Activated CD4-positive, alpha-beta T cell treated with anti-CD3 and anti-CD28 coated beads, Interleukin-2, amount 50 U/mL, for 1 hour (primary cell): ENCODE measurements around the gene RTN1.

Experiments used
- DNase-seq: peaks from one replicate; pipeline ENCODE4 v3.0.0-alpha.2; 2020

The RTN1 gene

GRCh38 chr14:59848671-59849070 is 21.9 kb downstream of the RTN1 start:
- no peak for DNase-seq

DNA sequence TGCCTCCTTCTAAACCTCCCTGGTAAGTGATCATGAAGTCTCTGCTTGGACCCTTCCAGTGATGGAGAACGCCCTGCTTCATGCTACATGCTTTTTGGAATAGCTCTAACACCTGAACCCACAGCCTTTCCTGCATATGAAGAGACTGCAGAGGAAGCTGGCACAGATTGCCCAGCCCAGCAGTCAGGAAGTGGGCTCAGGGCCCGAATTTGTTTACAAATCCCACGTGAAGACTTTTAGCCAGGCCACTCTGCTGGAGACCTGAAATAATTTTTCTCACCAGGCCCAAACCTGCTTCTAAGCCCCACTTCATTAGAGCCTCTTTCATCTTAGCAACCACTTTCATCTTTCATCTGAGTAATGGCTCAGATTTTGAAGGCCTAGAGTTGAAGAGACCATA is 22.9 kb downstream of the RTN1 start:
- no peak for DNase-seq

DNA sequence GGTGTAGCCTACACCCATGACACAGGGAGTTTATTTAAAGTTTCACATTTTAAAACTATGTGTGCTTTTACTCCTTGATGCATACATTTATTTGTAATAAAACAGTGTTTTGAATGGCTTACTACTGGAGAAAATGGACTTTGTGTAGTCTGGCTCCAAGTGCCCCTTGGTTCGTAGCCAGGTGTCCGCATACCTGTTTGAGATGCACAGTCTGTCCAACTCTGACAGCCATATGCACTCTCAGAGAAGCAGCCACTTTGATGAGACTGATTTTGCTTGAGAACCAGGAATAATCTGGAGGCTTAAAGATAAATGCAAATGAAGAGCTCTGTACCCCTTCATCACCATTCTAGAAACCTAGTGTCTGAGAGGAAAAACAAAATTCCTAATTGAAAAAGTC is 24.0 kb downstream of the RTN1 start:
- no peak for DNase-seq

DNA sequence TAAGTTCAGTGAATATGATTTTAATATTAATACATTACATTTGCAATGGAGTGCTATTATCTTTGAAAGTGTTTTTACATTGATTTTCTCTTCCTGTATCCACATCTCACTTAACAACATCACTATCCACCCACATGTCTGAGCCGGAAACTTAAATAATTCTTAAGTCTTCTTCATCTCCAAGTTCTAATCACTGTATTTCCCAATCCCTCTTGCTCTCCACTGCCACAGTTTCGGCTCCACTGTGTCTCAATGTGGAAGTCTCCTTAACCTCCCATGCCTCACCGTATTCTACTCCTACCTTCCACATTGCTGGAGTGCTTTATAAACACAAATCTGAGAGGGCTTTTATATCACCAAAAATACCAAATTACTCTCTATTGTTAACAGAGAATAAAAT is 25.3 kb downstream of the RTN1 start:
- DNase-seq = no peak

- no peak for DNase-seq
Observed at GRCh38 chr14:59844186-59844812, 26.3 kb downstream of the RTN1 start.

DNA sequence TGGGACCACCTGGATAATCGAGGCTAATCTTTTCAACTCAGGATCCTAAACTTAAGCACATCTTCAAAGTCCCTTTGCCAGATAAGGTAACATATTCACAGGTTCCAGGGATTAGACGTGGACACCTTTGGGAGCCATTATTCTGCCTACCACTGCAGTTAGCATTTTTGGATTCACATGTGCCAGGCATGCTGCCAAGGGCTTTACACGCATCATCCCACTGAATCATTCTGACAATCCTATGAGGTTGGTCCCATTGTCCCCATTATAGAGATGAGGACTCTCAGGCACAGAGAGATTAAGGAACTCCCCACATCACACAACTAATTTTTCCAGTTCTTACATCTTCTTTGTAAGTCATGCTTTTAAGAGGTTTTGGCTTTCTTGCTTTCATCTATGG is 34.5 kb downstream of the RTN1 start:
- no peak for DNase-seq

DNA sequence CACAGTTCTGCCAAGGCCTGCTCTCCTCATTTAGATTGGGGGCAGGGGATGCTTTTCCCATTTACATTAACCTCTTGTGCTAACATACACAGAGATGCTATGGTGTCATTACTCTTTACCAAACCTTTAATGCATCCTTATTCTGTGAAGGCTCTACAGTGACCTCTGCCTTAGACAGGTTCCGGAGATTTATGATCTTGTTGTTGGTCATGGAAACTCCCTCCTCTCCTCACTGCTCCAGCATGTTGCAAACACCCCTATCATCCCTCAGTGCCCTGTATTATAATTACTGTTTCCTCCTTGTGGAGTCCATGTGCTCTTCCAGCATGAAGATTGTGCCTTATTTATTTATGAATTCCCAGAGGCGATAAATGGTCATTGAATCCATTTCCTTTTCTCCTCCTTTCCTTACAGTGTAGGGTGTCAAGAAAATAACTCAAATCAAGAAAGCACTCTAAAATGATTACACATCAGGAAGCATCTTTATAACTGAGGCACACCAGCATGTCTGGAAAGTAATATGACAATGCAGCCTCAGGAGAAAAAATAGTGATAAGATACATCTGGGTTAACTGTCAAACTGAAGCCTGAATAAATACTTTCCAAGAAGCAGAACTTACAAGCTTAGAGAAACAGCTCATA is 37.8 kb downstream of the RTN1 start:
- DNase-seq = no peak

DNA sequence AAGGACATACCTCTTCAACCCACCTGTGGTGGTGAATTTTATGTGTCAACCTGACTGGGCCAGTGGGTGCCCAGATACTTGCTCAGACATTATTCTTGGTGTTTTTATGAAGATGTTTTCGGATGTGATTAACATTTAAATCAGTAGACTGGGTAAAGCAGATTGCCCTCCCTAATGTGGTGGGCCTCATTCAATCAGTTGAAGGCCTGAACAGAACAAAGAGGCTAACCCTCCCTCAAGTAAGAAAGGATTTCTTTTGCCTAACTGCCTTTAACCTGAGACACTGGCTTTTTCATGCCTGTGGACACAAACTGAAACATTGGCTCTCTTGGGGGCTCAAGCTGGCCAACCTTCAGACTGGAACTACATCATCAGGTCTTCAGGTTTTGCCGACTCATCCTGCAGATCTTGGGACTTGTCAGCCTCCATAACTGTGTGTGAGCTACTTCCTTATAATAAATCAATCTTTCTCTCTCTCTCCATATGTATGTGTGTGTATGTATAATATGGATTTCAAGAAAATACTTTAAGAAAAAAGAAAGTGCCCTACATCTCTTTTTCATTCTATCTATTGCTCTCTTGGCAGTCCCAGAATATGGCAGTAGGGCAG is 39.4 kb downstream of the RTN1 start:
- no peak for DNase-seq

DNA sequence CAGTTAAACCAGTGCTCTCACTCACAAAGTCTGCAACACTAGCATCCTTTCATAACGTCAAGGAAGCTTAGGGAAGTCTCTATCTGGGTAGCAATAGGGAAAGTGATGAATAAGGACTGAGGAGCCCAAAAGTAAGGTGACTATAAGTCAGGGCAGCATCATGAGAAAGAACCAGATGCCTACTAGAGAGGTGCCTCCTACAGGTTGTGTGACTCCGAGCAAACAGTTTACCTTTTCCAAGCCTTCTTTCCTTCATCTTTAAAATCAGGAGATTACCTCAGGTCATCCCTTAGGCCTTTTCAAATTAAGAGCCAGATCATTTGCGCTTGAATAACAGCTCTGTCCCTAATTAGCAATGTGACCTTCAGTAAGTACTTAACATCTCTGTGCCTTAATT is 40.2 kb downstream of the RTN1 start:
- no peak for DNase-seq

- no peak for DNase-seq
Observed at GRCh38 chr14:59829469-59830337, 40.9 kb downstream of the RTN1 start.

GRCh38 chr14:59828276-59828675 is 42.3 kb downstream of the RTN1 start:
- DNase-seq = no peak

DNA sequence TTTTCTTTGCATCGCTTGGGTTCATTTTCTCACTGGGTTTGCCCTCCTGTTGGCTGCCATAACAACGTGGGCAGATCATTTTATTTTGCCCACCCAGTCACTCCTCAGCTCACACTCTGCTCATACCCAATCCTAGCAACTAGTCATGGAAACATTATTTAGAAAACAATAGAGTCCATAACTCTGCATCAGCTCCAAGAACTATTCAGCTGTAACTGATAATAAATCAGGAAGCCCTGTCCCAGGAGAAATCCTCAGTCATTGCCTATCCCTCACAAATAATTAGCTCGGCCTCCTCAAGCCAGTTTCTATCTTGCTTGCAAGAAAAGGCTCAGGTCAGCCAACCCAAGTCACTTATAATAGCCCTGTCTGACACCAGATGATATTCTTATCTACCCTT is 43.2 kb downstream of the RTN1 start:
- no peak for DNase-seq

GRCh38 chr14:59826150-59826549 is 44.4 kb downstream of the RTN1 start:
- DNase-seq = no peak

DNA sequence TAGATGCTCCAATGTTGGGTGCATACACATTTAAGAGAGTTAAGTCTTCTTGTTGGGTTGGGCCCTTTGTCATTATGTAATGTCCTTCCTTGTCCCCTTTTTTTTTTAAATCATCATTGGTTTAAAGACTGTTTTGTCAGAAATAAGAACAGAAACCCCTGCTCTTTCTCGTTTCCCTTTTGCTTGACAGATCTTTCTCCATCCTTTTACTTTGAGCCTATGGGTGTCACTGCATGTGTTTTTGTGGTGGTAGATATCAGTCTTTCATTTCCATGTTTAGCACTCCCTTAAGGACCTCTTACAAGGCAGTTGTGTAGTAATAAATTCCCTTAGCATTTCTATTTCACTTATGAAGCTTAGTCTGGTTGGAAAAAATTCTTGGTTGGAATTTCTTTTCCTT is 47.4 kb downstream of the RTN1 start:
- no peak for DNase-seq

- DNase-seq = no peak
Observed at GRCh38 chr14:59819446-59820088, 51.0 kb downstream of the RTN1 start.

DNA sequence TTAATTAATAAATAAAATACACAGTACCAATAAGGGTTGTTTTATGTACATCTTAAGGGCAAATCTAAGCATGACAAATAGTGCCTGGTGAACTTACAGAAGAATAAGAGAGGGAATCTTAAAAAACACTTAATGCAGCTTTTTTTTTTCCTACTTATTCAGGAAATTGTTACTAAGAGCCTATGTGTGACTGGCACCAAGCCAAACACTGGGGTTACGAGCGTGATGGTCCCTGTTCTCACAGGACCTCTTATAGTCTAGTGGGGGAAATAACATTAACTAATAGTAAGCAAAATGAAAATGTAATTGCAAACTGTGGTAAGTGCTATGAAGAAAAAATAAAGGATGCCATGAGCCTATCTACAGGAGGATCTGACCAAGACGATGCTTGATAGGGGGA is 53.6 kb downstream of the RTN1 start:
- DNase-seq = no peak

DNA sequence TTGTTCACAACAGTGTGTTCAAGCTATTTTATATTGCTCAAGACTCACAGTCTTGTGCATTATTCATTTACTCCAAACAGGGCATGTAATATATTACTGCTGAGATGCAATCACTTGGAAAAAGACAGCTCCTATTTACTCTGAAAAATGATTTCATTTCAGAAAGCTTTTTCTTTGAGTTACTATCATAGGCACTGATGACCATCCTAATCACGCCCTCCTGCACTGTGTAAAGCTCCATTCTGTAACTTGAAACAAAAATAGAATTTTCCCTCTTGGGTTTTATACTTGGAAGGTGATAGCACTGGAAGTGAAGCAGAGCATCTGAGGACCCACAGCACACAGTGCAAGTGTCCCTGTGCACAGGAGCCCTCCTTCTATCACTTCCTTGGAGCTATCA is 55.6 kb downstream of the RTN1 start:
- DNase-seq = no peak

- no peak for DNase-seq
Observed at GRCh38 chr14:59811815-59812214, 58.8 kb downstream of the RTN1 start.

DNA sequence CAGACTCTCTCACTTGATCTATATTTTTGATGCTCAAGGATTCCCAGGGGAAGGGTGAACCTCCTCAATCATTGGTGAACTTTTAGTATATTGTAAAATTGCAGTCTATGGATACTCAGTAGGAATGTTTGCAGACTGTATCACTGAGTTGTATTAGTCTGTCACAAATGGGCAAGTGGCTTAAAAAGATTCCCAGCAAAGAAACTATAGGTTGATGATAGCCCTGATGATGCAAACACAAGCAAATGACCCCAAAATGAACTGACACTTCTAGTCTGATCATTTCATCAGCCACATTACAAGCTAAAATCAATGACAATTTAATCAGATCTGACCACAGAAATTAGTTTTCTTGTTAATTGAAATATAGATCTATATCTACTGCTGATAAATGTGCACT is 59.5 kb downstream of the RTN1 start:
- no peak for DNase-seq

DNA sequence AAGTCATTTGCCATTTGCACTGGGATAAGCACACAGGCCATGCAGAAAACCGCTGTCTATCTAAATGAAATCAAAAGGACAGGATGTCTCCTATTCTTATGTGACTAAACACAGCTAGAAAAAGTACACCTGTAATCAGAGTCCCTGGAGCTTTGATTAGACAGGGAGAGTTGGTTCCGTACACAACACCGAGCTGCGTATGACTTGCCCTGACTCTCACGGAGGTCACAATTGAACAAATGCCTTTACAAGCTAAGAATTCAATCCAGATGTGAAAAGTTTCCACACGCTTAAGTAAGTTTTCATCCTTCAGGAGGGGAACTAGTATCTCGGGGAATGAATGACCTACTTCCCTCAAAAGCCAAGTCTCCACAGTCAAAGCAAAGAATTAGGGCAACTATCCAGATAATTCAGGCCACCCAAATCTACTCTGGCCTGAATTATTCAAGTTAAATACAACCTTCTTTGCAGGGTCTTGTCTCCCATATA is 67.5 kb downstream of the RTN1 start:
- DNase-seq = no peak

GRCh38 chr14:59788176-59788575 is 82.4 kb downstream of the RTN1 start:
- no peak for DNase-seq

DNA sequence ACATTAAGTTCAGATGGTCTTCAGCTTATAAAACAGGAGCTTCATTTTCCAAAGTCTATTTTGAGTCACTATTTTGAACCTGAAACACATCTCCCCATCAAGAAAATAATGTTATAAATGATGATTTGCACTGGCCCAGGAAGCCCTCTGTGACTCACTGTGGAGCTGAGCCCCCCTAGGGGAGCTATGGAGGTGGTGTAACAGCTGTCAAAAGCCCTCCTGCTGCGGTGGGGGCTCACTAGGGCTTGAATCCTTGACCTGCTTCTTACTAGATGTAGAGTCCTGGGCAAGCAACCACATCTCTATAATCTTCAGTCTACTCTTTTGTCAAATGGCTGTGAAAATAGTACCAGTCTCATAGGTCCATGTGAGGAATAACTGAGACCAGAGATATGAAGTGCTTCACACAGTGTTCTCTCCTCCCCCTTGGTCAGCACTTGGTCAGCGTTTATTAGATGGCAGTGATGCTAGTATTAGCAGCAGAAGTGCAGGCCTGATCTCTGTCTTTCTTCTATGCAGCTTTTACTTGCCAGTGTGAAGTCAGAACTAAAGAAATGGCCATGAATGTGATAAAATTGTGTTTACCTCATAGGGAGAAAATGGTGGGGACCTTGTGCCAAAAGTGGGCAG is 83.4 kb downstream of the RTN1 start:
- no peak for DNase-seq

DNA sequence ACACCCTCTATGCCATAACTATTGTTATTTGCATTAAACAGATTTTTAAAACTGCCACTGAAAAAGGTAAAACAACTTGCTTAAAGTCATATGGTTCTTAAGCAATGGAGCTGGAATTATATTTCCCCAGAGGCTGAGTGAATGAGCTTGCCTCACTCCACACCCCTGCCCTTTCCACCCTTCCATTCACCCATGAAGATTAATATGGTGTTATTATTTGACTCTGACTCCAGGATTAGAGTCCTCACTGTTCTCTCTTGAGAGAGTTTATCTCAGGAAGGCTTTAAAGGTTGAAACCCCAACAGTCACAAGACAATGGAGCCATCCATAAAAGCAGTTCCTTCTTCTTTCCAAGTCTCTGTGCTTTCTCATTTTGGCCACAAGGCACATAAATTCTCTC is 84.9 kb downstream of the RTN1 start:
- DNase-seq = no peak
